Measurements from ENCODE around the gene CDC16.

CDC16 gene

DNA sequence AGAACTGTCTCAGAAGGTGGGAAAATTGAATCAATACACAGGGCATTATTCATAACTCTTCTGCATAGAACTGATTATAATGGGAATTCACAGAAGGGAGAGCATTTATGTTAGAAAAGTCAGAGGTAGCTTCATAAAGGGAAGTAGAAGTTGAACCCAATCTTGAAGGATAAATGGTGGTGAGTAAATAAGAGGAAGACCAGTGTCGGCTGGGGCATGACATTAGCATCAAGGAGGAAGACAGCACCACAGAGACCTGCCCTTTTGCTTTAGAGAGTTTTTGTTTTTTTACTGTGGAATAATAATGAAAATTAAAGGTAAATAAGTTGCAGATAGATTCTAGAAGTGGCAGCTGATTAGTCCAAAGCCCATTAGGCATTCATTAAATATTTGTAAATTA is 21.9 kb downstream of the CDC16 start:
- Histone ChIP-seq H3K27ac (replicated peaks) (no peak overlapping the region), H3K4me3 (replicated peaks; ENCODE audit: insufficient read depth, low read length) (no peak overlapping the region), H3K27me3 (ENCODE audit: insufficient read depth, poor library complexity, severe bottlenecking) (no peaks in the 10 kb centered on the region)
- no peak for TF ChIP-seq POLR2AphosphoS5 (IDR thresholded peaks at IDR 0.05; ENCODE audit: low read depth)
- TF ChIP-seq, protein P1, sequence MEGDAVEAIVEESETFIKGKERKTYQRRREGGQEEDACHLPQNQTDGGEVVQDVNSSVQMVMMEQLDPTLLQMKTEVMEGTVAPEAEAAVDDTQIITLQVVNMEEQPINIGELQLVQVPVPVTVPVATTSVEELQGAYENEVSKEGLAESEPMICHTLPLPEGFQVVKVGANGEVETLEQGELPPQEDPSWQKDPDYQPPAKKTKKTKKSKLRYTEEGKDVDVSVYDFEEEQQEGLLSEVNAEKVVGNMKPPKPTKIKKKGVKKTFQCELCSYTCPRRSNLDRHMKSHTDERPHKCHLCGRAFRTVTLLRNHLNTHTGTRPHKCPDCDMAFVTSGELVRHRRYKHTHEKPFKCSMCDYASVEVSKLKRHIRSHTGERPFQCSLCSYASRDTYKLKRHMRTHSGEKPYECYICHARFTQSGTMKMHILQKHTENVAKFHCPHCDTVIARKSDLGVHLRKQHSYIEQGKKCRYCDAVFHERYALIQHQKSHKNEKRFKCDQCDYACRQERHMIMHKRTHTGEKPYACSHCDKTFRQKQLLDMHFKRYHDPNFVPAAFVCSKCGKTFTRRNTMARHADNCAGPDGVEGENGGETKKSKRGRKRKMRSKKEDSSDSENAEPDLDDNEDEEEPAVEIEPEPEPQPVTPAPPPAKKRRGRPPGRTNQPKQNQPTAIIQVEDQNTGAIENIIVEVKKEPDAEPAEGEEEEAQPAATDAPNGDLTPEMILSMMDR (IDR thresholded peaks at IDR 0.05; ENCODE audit: insufficient read depth, low read length) = no peak
- peak; percentile 71; the same call in 1 of the 2 replicates for TF ChIP-seq SPI1 (IDR thresholded peaks at IDR 0.05; ENCODE audit: borderline replicate concordance, low read depth)
- TF ChIP-seq, protein P2, sequence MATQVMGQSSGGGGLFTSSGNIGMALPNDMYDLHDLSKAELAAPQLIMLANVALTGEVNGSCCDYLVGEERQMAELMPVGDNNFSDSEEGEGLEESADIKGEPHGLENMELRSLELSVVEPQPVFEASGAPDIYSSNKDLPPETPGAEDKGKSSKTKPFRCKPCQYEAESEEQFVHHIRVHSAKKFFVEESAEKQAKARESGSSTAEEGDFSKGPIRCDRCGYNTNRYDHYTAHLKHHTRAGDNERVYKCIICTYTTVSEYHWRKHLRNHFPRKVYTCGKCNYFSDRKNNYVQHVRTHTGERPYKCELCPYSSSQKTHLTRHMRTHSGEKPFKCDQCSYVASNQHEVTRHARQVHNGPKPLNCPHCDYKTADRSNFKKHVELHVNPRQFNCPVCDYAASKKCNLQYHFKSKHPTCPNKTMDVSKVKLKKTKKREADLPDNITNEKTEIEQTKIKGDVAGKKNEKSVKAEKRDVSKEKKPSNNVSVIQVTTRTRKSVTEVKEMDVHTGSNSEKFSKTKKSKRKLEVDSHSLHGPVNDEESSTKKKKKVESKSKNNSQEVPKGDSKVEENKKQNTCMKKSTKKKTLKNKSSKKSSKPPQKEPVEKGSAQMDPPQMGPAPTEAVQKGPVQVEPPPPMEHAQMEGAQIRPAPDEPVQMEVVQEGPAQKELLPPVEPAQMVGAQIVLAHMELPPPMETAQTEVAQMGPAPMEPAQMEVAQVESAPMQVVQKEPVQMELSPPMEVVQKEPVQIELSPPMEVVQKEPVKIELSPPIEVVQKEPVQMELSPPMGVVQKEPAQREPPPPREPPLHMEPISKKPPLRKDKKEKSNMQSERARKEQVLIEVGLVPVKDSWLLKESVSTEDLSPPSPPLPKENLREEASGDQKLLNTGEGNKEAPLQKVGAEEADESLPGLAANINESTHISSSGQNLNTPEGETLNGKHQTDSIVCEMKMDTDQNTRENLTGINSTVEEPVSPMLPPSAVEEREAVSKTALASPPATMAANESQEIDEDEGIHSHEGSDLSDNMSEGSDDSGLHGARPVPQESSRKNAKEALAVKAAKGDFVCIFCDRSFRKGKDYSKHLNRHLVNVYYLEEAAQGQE (IDR thresholded peaks at IDR 0.05; ENCODE audit: insufficient replicate concordance, low read depth) = no peak
- DNase-seq (ENCODE audit: low read depth in 1 of 2, low spot score in 1 of 2) = peak in 1 of 2 experiments; percentile 57

DNA sequence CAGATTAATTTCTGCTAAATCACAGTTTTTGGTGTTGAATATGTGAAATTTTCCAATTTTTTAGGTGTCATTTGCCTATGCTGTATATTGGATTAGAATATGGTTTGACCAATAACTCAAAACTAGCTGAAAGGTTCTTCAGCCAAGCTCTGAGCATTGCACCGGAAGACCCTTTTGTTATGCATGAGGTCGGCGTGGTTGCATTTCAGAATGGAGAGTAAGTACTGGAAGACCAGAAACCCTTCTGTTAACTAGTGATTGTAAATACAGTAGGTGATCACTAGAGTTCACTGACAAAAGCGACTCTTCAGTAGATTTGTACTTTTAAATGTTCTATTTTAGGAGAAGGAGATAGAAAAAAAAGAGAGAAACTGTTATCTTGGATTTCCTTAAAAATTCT is 22.3 kb downstream of the CDC16 start:
- no peak for DNase-seq (ENCODE audit: low read depth in 1 of 2, low spot score in 1 of 2)
- TF ChIP-seq, protein P1 (IDR thresholded peaks at IDR 0.05; ENCODE audit: insufficient read depth, low read length) = no peak
- TF ChIP-seq POLR2AphosphoS5 (IDR thresholded peaks at IDR 0.05; ENCODE audit: low read depth) (no peak), GABPA (IDR thresholded peaks at IDR 0.05; ENCODE audit: low read depth) (no peak), SPI1 (IDR thresholded peaks at IDR 0.05; ENCODE audit: borderline replicate concordance, low read depth) (no peak)
- TF ChIP-seq, protein P2 (IDR thresholded peaks at IDR 0.05; ENCODE audit: insufficient replicate concordance, low read depth) = no peak
- Histone ChIP-seq H3K27me3 (ENCODE audit: insufficient read depth, poor library complexity, severe bottlenecking) (no peaks in the 10 kb centered on the region), H3K4me3 (replicated peaks; ENCODE audit: insufficient read depth, low read length) (no peak overlapping the region), H3K27ac (replicated peaks) (no peak overlapping the region)

- no peaks in the 10 kb centered on the region for H3K27me3 ChIP-seq (ENCODE audit: insufficient read depth, poor library complexity, severe bottlenecking)
- TF ChIP-seq POLR2AphosphoS5 (IDR thresholded peaks at IDR 0.05; ENCODE audit: low read depth) (no peak), GABPA (IDR thresholded peaks at IDR 0.05; ENCODE audit: low read depth) (no peak), SPI1 (IDR thresholded peaks at IDR 0.05; ENCODE audit: borderline replicate concordance, low read depth) (no peak)
- TF ChIP-seq, protein P1 (IDR thresholded peaks at IDR 0.05; ENCODE audit: insufficient read depth, low read length) = no peak
- TF ChIP-seq, protein P2 (IDR thresholded peaks at IDR 0.05; ENCODE audit: insufficient replicate concordance, low read depth) = no peak
- H3K4me3 ChIP-seq (replicated peaks; ENCODE audit: insufficient read depth, low read length) = no peak overlapping the region
- DNase-seq (ENCODE audit: low read depth in 1 of 2, low spot score in 1 of 2) = no peak
- H3K27ac ChIP-seq (replicated peaks) = no peak overlapping the region
Measured at GRCh38 chr13:114258589-114258988, 23.9 kb downstream of the CDC16 start.

All from HL-60 (cell line).